SU-DHL-6 (cell line): ENCODE results near the gene ALG8.
"Not testable (repeated sequence)": the region's sequence is repeated elsewhere in the genome, so short reads cannot be mapped to it uniquely, and the experiment has no call there.

Source experiments
- H2AFZ ChIP-seq: fragments of 200-600 bp; sonication (generic); 2 replicates; pipeline ENCODE4 v1.6.1; 2014; ENCODE audit warnings: low read depth, mild to moderate bottlenecking, moderate library complexity, mixed read lengths, antibody characterized with exemption, low read length; ENCODE audit not compliant: severe bottlenecking
- H3F3A ChIP-seq: fragments of 200-600 bp; shearing (Covaris generic); 2 replicates; pipeline ENCODE4 v1.6.0; 2016; ENCODE audit warnings: antibody characterized with exemption, mild to moderate bottlenecking; ENCODE audit not compliant: insufficient read depth
- H3K27ac ChIP-seq: fragments of 200-600 bp; sonication (generic); 2 replicates; pipeline ENCODE4 v1.5.1; 2016; ENCODE audit warnings: low read depth, mild to moderate bottlenecking, low read length, moderate library complexity, mixed read lengths
- H3K27me3 ChIP-seq: fragments of 200-600 bp; sonication (generic), shearing (Covaris generic); 2 replicates; pipeline ENCODE4 v1.6.0; 2014; ENCODE audit warnings: mild to moderate bottlenecking, low read length
- H3K36me3 ChIP-seq: fragments of 200-600 bp; sonication (generic); 2 replicates; pipeline ENCODE4 v1.6.1; 2014; ENCODE audit warnings: mild to moderate bottlenecking, low read length, mixed read lengths
- H3K4me2 ChIP-seq: fragments of 300-600, 200-600 bp; shearing (Covaris generic), sonication (generic); 2 replicates; pipeline ENCODE4 v1.6.0; 2014; ENCODE audit warnings: low read length, low read depth, mild to moderate bottlenecking; ENCODE audit not compliant: poor library complexity, severe bottlenecking
- H3K4me3 ChIP-seq: fragments of 200-600 bp; sonication (generic); 2 replicates; pipeline ENCODE4 v1.5.1; 2014; ENCODE audit warnings: antibody characterized with exemption, low read length, mild to moderate bottlenecking, mixed read lengths; ENCODE audit not compliant: insufficient read depth, poor library complexity, severe bottlenecking
- H3K79me2 ChIP-seq: fragments of 200-600 bp; sonication (generic); 2 replicates; pipeline ENCODE4 v1.6.1; 2014; ENCODE audit warnings: mild to moderate bottlenecking, low read length, moderate library complexity; ENCODE audit not compliant: insufficient read depth
- H3K9ac ChIP-seq: fragments of 200-600 bp; sonication (generic); 2 replicates; pipeline ENCODE4 v1.7.0; 2014; ENCODE audit warnings: mild to moderate bottlenecking, low read length
- H3K9me2 ChIP-seq: fragments of 200-600 bp; sonication (generic); replicated peaks from 2 replicates; pipeline ENCODE4 v1.6.1; 2014; ENCODE audit warnings: low read length; ENCODE audit not compliant: insufficient read depth
- H3K9me3 ChIP-seq: fragments of 200-600 bp; sonication (generic); 2 replicates; pipeline ENCODE4 v1.6.1; 2014; ENCODE audit warnings: low read length, mixed read lengths; ENCODE audit not compliant: insufficient read depth
- H4K20me1 ChIP-seq: fragments of 200-600 bp; sonication (generic); 2 replicates; pipeline ENCODE4 v1.6.1; 2014; ENCODE audit warnings: low read depth, mild to moderate bottlenecking, antibody characterized with exemption, low read length, moderate library complexity, mixed read lengths
- EZH2phosphoT487 ChIP-seq: fragments of 200-600 bp; sonication (generic), shearing (Covaris generic); conservative IDR thresholded peaks from 2 replicates; pipeline ENCODE4 v1.6.1; 2018; ENCODE audit warnings: mild to moderate bottlenecking, antibody characterized with exemption, low read length, moderate library complexity, mixed read lengths
- TF ChIP-seq, protein P1 (sequence below): fragments of 200-600 bp; sonication (generic); IDR thresholded peaks from one replicate; pipeline ENCODE4 v1.5.1; 2017; ENCODE audit warnings: antibody characterized with exemption, mild to moderate bottlenecking, low read length, moderate library complexity; ENCODE audit not compliant: insufficient read depth, poor library complexity, severe bottlenecking

ALG8 gene

DNA sequence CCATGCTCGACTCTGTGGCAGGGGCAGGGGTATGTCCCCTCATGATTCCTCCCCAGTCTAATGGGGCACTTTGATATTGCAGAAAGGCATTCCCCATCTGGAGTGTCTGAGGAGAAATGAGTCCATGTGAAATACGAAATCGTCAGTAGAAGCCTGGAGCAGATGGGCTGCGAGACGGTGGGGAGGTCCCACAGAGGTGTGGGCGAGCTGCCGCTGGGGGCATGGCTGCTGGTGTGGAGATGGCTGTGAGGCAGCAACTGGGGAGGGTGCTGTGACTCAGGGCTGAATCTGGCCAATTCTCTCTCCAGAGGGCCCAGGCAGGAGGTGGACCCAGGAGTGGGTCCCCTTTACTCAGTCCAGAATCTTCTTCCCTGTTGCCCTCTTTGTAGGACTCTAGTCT, 37.8 kb upstream of the ALG8 start:
- Histone ChIP-seq H3K4me2 (no peak overlapping the region), H3K9me2 (no peaks in the 10 kb centered on the region), H3K27ac (no peak overlapping the region), H3F3A (no peaks in the 10 kb centered on the region), H3K79me2 (no peaks in the 10 kb centered on the region), H3K27me3 (no peaks in the 10 kb centered on the region), H3K36me3 (no peaks in the 10 kb centered on the region), H3K9ac (no peak overlapping the region), H4K20me1 (no peaks in the 10 kb centered on the region), H2AFZ (no peak overlapping the region), H3K9me3 (no peaks in the 10 kb centered on the region), H3K4me3 (no peak overlapping the region)
- TF ChIP-seq, protein P1, sequence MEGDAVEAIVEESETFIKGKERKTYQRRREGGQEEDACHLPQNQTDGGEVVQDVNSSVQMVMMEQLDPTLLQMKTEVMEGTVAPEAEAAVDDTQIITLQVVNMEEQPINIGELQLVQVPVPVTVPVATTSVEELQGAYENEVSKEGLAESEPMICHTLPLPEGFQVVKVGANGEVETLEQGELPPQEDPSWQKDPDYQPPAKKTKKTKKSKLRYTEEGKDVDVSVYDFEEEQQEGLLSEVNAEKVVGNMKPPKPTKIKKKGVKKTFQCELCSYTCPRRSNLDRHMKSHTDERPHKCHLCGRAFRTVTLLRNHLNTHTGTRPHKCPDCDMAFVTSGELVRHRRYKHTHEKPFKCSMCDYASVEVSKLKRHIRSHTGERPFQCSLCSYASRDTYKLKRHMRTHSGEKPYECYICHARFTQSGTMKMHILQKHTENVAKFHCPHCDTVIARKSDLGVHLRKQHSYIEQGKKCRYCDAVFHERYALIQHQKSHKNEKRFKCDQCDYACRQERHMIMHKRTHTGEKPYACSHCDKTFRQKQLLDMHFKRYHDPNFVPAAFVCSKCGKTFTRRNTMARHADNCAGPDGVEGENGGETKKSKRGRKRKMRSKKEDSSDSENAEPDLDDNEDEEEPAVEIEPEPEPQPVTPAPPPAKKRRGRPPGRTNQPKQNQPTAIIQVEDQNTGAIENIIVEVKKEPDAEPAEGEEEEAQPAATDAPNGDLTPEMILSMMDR, result no peak
- TF ChIP-seq EZH2phosphoT487, result no peak

- no peaks in the 10 kb centered on the region for H3K9me2 ChIP-seq
- TF ChIP-seq, protein P1, result no peak
- TF ChIP-seq EZH2phosphoT487, result no peak
- no peak overlapping the region for H3K4me2 ChIP-seq
- H4K20me1 ChIP-seq, result no peaks in the 10 kb centered on the region
- no peaks in the 10 kb centered on the region for H3K9me3 ChIP-seq
- H2AFZ ChIP-seq, result no peak overlapping the region
- H3F3A ChIP-seq, result no peaks in the 10 kb centered on the region
- H3K36me3 ChIP-seq, result no peaks in the 10 kb centered on the region
- H3K4me3 ChIP-seq, result no peak overlapping the region
- no peaks in the 10 kb centered on the region for H3K79me2 ChIP-seq
- H3K27ac ChIP-seq, result no peak overlapping the region
- H3K9ac ChIP-seq, result no peak overlapping the region
- no peaks in the 10 kb centered on the region for H3K27me3 ChIP-seq
Measured at GRCh38 chr11:78176605-78177141, 37.2 kb upstream of the ALG8 start.

- H3K79me2 ChIP-seq, H3K4me2 ChIP-seq, H3F3A ChIP-seq, H3K27me3 ChIP-seq, H4K20me1 ChIP-seq, H2AFZ ChIP-seq, H3K27ac ChIP-seq, H3K9me2 ChIP-seq, H3K4me3 ChIP-seq, H3K36me3 ChIP-seq, H3K9ac ChIP-seq, H3K9me3 ChIP-seq: not testable (repeated sequence)
Measured at GRCh38 chr11:78175862-78176261, 36.4 kb upstream of the ALG8 start.

DNA sequence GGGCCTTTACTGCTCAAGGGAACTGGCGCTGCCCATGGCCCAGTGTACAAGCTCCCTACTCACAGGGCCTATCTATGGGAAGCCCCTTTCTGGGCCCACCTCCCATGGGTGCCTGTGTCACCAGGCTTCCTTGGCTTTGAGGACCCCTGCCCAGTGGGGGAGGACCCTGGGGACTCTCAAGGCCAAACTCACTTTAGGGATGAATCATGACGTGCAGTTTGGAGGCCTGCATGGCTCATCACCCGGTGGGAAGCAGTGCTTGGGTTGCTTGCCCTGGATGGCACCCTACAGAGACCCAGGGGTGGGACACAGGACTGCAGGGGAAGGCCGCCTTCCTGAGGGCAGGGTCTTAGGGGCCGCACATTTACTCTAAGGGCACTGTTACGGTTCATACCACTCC, 32.5 kb upstream of the ALG8 start:
- Histone ChIP-seq H3K79me2 (no peaks in the 10 kb centered on the region), H3F3A (no peaks in the 10 kb centered on the region), H3K4me3 (no peak overlapping the region), H2AFZ (no peak overlapping the region), H3K4me2 (no peak overlapping the region), H3K9me2 (no peaks in the 10 kb centered on the region), H3K9me3 (no peaks in the 10 kb centered on the region), H4K20me1 (no peaks in the 10 kb centered on the region), H3K9ac (no peak overlapping the region), H3K27me3 (no peaks in the 10 kb centered on the region), H3K27ac (no peak overlapping the region), H3K36me3 (no peaks in the 10 kb centered on the region)
- no peak for TF ChIP-seq EZH2phosphoT487
- TF ChIP-seq, protein P1, result no peak
